Renal cortex interstitium (tissue), 11 donors: ENCODE measurements around the gene KRT15. TPM values are rescaled to one million over a fixed set of nuclear protein-coding genes. Genes with fewer than 3 reads are reported as not detected.

Source experiments
- DNase-seq, 11 donors: peaks; one replicate each; pipeline ENCODE4 v3.0.0-alpha.2; 2013; ENCODE audit warnings: low read depth in 9 of 11, low spot score in 4 of 11; ENCODE audit errors: extremely low read depth in 1 of 11
- polyA plus RNA-seq, 3 donors: library from polyadenylated mRNA; unstranded; fragments of 120-200 nt; gene quantifications; one replicate each; pipeline ENCODE4 v1.2.1, GENCODE V29; 2013; ENCODE audit not compliant: insufficient read length in 3 of 3

Gene KRT15
- polyA plus RNA-seq, 3 donors: 0.51 to 2.0 (median 0.72) TPM

DNA sequence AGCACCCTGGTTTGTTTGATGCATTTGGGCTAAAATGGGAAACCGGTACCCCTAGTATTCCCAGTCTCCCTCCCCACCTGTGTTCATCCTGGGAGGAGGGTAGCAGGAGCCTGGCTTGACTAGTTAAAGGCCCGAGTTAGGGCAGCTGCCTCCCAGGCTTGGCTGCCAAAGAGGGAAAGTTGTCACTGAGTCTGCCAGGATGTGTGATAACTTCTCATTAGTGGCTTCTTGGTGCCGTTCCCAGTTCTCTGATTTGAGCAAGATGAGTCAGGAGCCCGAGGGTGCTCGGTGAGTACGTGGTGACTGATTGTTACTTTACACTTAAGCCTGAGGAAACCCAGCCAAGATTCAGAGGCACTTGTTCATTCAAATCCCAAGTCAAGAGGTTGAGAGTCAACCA lies 54.0 kb downstream of the KRT15 start:
- DNase-seq: no peak

DNA sequence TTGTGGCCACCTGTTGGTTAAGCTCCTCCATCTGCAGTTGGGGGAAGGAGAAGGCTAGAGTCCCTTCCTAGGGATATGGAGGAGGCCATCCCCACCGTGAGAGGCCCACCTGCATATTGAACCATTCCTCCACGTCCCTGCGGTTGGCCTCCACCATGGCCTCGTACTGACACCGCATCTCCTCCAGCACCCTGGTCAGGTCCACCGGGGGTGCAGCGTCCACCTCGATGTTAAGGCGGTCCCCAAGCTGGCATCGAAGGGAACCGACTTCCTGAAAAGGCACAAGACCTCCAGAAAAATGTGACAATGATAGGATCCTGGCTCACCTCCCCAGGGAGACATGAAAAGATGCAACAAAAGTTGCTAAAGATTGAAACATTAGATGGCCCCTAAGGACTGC lies 54.5 kb downstream of the KRT15 start:
- no peak for DNase-seq

DNA sequence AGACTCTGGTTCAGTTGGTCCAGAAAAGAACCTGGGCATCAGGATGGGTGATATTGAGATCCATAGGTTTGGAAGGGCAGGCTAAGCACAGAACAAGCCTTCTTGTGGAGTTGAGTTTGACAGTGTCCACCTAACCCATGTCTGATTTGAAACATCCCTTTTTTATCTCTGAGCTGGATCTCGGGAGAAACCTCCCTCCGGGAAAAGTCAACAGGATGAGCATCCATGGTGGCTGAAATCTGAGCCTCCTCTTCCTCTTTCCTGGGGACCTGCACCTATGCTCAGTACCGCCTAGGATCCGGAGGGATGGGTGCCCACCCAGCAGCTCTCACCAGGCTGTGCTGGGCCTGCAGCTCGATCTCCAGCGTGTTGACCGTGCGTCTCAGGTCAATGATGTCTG lies 54.9 kb downstream of the KRT15 start:
- no peak for DNase-seq

Other genes starting within 250 kb of the KRT15 start
- gene KRTAP9-7, start 243.2 kb downstream of the KRT15 start, polyA plus RNA-seq: not detected
- not detected for gene KRTAP29-1, start 216.0 kb downstream of the KRT15 start, polyA plus RNA-seq
- gene KRTAP16-1, start 209.6 kb downstream of the KRT15 start, polyA plus RNA-seq: not detected
- under 1 TPM in 1 of 3 donors, not detected in 2; 0.17 TPM for gene KRTAP17-1, start 203.2 kb downstream of the KRT15 start, polyA plus RNA-seq
- not detected for gene KRT33A, start 168.1 kb downstream of the KRT15 start, polyA plus RNA-seq
- not detected for gene KRT33B, start 149.1 kb downstream of the KRT15 start, polyA plus RNA-seq
- not detected for gene KRT34, start 136.6 kb downstream of the KRT15 start, polyA plus RNA-seq
- not detected for gene KRT31, start 121.3 kb downstream of the KRT15 start, polyA plus RNA-seq
- gene KRT37, start 94.3 kb downstream of the KRT15 start, polyA plus RNA-seq: not detected
- not detected for gene KRT38, start 77.9 kb downstream of the KRT15 start, polyA plus RNA-seq
- not detected for gene KRT32, start 51.5 kb downstream of the KRT15 start, polyA plus RNA-seq
- not detected for gene KRT35, start 37.7 kb downstream of the KRT15 start, polyA plus RNA-seq
- not detected for gene KRT36, start 29.0 kb downstream of the KRT15 start, polyA plus RNA-seq
- under 1 TPM; 0.20 to 0.42 (median 0.33) TPM for gene KRT13, start 13.3 kb downstream of the KRT15 start, polyA plus RNA-seq
- 100 to 1,000 TPM; 155 to 178 (median 173) TPM for gene KRT19, start 9.4 kb upstream of the KRT15 start, polyA plus RNA-seq
- under 1 TPM in 1 of 3 donors, not detected in 2; 0.07 TPM for gene KRT9, start 53.2 kb upstream of the KRT15 start, polyA plus RNA-seq
- under 1 TPM in 1 of 3 donors, not detected in 2; 0.39 TPM for gene KRT14, start 68.0 kb upstream of the KRT15 start, polyA plus RNA-seq
- gene KRT16, start 93.9 kb upstream of the KRT15 start, polyA plus RNA-seq: not detected
- gene KRT17, start 105.7 kb upstream of the KRT15 start, polyA plus RNA-seq: 10 to 100 TPM in 1 of 3 donors, 1 to 10 TPM in 2; 1.6 to 12.0 (median 3.2) TPM
- 100 to 1,000 TPM; 706 to 791 (median 745) TPM for gene EIF1, start 170.0 kb upstream of the KRT15 start, polyA plus RNA-seq
- gene GAST, start 193.4 kb upstream of the KRT15 start, polyA plus RNA-seq: not detected
- gene HAP1, start 215.8 kb upstream of the KRT15 start, polyA plus RNA-seq: 1 to 10 TPM in 1 of 3 donors, under 1 TPM in 2; 0.90 to 1.2 (median 0.90) TPM